SH-SY5Y (cell line): ENCODE data around the gene TCF15.

Experiments used
- GATA2 ChIP-seq: IDR thresholded peaks from 2 replicates; pipeline ENCODE4 v1.6.1; 2011; ENCODE audit warnings: mild to moderate bottlenecking, low read depth, low read length
- GATA3 ChIP-seq: IDR thresholded peaks from 2 replicates; pipeline ENCODE4 v1.6.1; 2011; ENCODE audit warnings: low read depth, mild to moderate bottlenecking, low read length, moderate library complexity

DNA sequence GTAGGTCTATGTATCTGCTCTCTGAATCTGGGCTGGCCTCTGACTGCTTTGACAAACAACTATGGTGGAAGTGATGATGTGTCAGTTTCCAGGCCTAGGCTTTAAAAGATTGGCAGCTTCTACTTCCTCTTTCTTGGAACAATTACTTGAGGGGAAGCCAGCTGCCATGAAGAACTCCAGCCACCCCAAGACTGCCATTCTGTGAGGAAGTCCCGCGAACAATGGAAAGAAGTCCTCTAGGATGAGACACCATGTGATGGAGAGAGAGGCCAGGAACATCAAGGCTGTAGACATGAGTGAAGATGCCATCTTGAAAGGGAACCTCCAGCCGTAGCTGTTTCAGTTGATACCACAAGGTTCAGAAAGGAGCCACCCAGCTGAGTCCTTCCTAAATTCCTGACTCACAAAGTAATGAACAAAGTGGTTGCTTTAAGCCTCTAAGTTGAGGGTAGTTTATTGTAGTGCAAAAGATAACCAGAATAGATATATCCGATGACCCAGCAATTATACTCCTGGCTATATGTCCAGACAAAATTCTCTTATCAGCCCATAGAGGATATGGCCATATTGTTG lies 15.3 kb upstream of the TCF15 start:
- TF ChIP-seq GATA2 = no peak
- no peak for TF ChIP-seq GATA3
